ENCODE data around the gene ST6GAL1.

Gene ST6GAL1

DNA sequence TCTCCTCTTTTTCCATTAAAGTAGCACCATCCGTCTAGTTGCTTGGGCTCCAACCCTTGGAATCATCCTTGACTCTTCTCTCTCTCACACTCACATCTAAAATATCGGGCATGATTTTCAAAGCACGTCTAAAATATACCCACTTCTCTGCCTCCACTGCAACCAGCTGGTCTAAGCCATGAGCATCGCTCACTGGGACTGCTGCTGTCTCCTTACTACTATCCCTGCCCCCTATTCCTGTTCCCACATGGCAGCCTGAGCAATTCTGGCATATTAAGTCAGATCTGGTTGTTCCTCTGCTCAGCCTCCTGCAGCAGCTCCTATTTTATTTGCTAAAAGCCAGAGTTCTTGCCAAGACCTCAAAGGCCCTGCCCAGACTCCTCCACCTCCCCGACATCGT, 53.7 kb downstream of the ST6GAL1 start:
- no peaks in the 10 kb centered on the region for H4K20me1 ChIP-seq (ENCODE audit: insufficient read depth, low read length)
- no peak overlapping the region for H3K9ac ChIP-seq (ENCODE audit: low read depth, low read length)
- TF ChIP-seq, protein P1, sequence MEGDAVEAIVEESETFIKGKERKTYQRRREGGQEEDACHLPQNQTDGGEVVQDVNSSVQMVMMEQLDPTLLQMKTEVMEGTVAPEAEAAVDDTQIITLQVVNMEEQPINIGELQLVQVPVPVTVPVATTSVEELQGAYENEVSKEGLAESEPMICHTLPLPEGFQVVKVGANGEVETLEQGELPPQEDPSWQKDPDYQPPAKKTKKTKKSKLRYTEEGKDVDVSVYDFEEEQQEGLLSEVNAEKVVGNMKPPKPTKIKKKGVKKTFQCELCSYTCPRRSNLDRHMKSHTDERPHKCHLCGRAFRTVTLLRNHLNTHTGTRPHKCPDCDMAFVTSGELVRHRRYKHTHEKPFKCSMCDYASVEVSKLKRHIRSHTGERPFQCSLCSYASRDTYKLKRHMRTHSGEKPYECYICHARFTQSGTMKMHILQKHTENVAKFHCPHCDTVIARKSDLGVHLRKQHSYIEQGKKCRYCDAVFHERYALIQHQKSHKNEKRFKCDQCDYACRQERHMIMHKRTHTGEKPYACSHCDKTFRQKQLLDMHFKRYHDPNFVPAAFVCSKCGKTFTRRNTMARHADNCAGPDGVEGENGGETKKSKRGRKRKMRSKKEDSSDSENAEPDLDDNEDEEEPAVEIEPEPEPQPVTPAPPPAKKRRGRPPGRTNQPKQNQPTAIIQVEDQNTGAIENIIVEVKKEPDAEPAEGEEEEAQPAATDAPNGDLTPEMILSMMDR (IDR thresholded peaks at IDR 0.05; ENCODE audit: borderline replicate concordance, extremely low read depth, low read length, poor library complexity, severe bottlenecking), result no peak
- no peaks in the 10 kb centered on the region for H3K36me3 ChIP-seq (ENCODE audit: insufficient read depth, low read length)
- ATAC-seq (ENCODE audit: insufficient read depth, low read depth) (no peak), DNase-seq (no peak)
- no peaks in the 10 kb centered on the region for H3K9me3 ChIP-seq (ENCODE audit: insufficient read depth, low read length, severe bottlenecking)
- H3K4me2 ChIP-seq (ENCODE audit: insufficient read depth, low read length), result no peak overlapping the region
- H3K4me3 ChIP-seq (ENCODE audit: low read depth in 1 of 2, low read length in 2 of 2), result no peak overlapping the region
- H3K79me2 ChIP-seq (ENCODE audit: insufficient read depth, low read length), result no peaks in the 10 kb centered on the region
- no peak overlapping the region for H2AFZ ChIP-seq (ENCODE audit: low read depth, low read length)
- H3K4me1 ChIP-seq (ENCODE audit: insufficient read depth, low read length), result no peaks in the 10 kb centered on the region
- peaks cover 15% of the 10 kb centered on the region for H3K27me3 ChIP-seq (ENCODE audit: insufficient read depth, low read length, poor library complexity)
- no peak overlapping the region for H3K27ac ChIP-seq (ENCODE audit: low read length)

DNA sequence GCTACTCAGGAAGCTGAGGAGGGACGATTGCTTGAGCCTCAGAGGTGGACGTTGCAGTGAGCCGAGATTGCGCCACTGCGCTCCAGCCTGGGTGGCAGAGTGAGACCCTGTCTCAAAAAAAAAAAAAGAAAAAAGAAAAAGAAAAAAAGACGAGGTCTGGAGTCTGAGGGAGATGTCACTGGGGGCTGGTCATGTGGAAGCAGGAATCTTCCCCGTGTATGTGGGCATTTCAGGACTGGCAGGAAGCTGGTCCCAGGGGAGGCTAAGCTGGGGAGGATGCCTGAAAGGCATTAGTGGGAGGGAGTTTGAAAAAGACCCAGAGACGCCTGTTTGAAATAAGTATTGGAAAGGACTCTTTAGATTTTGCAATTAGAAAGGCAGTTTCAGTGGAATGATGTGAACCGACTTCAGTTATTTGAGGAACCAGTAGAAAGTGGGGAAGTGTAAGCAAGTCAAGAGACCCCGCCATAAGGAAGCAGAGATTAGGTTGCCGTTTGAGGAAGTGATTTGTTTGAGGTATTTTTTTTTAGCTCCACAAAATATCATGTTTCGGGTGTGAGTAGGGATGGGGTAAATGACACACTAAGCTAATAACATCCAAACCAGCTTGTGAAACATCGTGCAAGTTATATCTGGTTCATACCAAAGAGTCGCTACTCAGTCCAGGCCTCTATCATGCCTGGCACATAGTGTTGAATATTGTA, 55.5 kb downstream of the ST6GAL1 start:
- no peak overlapping the region for H3K4me3 ChIP-seq (ENCODE audit: low read depth in 1 of 2, low read length in 2 of 2)
- H2AFZ ChIP-seq (ENCODE audit: low read depth, low read length), result no peak overlapping the region
- no peak overlapping the region for H3K4me2 ChIP-seq (ENCODE audit: insufficient read depth, low read length)
- no peak overlapping the region for H3K9ac ChIP-seq (ENCODE audit: low read depth, low read length)
- no peaks in the 10 kb centered on the region for H4K20me1 ChIP-seq (ENCODE audit: insufficient read depth, low read length)
- H3K79me2 ChIP-seq (ENCODE audit: insufficient read depth, low read length), result no peaks in the 10 kb centered on the region
- no peaks in the 10 kb centered on the region for H3K4me1 ChIP-seq (ENCODE audit: insufficient read depth, low read length)
- no peaks in the 10 kb centered on the region for H3K36me3 ChIP-seq (ENCODE audit: insufficient read depth, low read length)
- H3K27me3 ChIP-seq (ENCODE audit: insufficient read depth, low read length, poor library complexity), result peaks cover 15% of the 10 kb centered on the region
- no peak for DNase-seq
- no peak for TF ChIP-seq EZH2 (IDR thresholded peaks at IDR 0.05; ENCODE audit: borderline replicate concordance, low read depth, low read length, severe bottlenecking)
- TF ChIP-seq, protein P1 (IDR thresholded peaks at IDR 0.05; ENCODE audit: borderline replicate concordance, extremely low read depth, low read length, poor library complexity, severe bottlenecking), result no peak
- no peaks in the 10 kb centered on the region for H3K9me3 ChIP-seq (ENCODE audit: insufficient read depth, low read length, severe bottlenecking)
- no peak overlapping the region for H3K27ac ChIP-seq (ENCODE audit: low read length)
- no peak for ATAC-seq (ENCODE audit: insufficient read depth, low read depth)

DNA sequence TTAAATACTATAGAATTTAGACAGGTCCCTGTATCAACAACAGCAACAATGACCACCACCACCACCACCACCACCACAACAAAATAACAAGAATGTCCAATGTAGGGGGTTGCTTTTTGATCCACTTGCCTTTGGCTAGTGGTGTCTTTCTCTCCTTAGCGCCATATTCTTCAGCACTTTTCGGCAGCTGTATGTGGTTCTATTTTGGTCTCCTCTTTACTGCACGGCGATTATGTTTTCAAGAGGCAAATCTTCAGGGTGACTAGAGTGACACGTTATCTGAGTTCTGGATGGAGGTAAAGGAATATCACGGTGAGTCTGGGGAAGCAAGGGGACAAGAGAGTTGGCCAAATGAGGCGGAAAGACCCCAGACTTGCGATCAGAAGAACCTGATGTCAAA, 56.1 kb downstream of the ST6GAL1 start:
- TF ChIP-seq EZH2 (IDR thresholded peaks at IDR 0.05; ENCODE audit: borderline replicate concordance, low read depth, low read length, severe bottlenecking), result no peak
- TF ChIP-seq, protein P1 (IDR thresholded peaks at IDR 0.05; ENCODE audit: borderline replicate concordance, extremely low read depth, low read length, poor library complexity, severe bottlenecking), result no peak
- H3K4me2 ChIP-seq (ENCODE audit: insufficient read depth, low read length), result no peak overlapping the region
- H3K4me3 ChIP-seq (ENCODE audit: low read depth in 1 of 2, low read length in 2 of 2), result no peak overlapping the region
- no peak overlapping the region for H3K9ac ChIP-seq (ENCODE audit: low read depth, low read length)
- H3K79me2 ChIP-seq (ENCODE audit: insufficient read depth, low read length), result no peaks in the 10 kb centered on the region
- no peaks in the 10 kb centered on the region for H3K36me3 ChIP-seq (ENCODE audit: insufficient read depth, low read length)
- no peak overlapping the region for H2AFZ ChIP-seq (ENCODE audit: low read depth, low read length)
- no peaks in the 10 kb centered on the region for H3K9me3 ChIP-seq (ENCODE audit: insufficient read depth, low read length, severe bottlenecking)
- no peak for ATAC-seq (ENCODE audit: insufficient read depth, low read depth)
- H3K4me1 ChIP-seq (ENCODE audit: insufficient read depth, low read length), result no peaks in the 10 kb centered on the region
- H4K20me1 ChIP-seq (ENCODE audit: insufficient read depth, low read length), result no peaks in the 10 kb centered on the region
- H3K27ac ChIP-seq (ENCODE audit: low read length), result no peak overlapping the region
- H3K27me3 ChIP-seq (ENCODE audit: insufficient read depth, low read length, poor library complexity), result peaks cover 11% of the 10 kb centered on the region
- DNase-seq, result no peak

Measured in DND-41 (cell line).